M059J (cell line): ENCODE measurements around the gene NBEAL2. TPM values are rescaled to one million over a fixed set of nuclear protein-coding genes. Genes with fewer than 3 reads are reported as not detected.

Experiments used
- DNase-seq: peaks from one replicate; pipeline ENCODE4 v3.0.0-alpha.2; 2012; ENCODE audit warnings: low read depth
- total RNA-seq: library from RNA; depleted of rRNA; stranded (reverse); fragments of >200 nt; shearing (Covaris generic); gene quantifications from 2 replicates; pipeline ENCODE4 v1.2.3, GENCODE V29; 2014

The NBEAL2 gene
- total RNA-seq, 1 experiment from 2014 or later, result 3.5 TPM

DNA sequence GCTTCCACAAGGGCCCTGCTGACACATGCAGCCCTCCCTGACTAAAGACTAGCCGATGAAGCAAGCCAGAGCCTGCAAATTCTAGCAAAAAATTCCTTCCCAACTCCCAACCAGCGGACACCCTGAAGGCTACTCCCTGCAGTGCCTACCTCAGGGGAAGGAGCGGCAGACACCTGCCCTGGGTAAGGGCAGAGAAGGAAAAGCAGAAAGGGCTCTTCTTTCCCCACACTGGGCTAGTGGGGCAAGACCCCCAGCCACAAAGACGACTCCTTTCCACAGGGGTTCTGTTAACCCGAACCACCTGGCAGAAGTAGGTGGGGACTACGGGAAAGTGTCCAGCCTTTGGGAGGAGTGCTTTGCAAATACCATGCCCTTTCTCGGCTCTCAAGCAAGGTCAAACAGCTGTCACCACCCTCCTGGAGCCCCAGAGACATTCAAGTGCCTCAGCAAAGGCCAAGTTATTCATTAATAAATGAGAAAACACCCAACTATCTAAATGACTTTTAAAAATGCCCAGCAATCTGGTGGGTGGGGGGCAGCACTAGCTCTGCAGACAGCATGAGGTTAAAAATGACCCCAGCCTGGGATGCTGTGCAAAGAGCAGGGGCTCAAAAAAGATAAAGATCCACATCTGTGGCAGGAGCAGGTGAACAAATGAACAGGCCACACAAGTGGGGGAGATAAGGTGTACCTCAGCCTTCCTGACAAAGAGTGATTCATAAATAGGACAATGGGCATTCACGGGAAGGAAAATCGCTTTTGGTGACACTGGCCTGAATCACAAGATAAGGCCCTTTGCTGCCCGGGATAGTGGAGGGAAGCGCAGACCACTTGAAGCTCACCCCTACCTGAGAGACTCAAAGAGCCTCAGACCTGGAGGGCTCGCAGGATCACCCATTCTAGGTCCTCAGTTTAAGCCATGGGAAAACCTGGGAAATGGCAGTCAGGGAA is 36.0 kb upstream of the NBEAL2 start:
- peak; percentile 42 for DNase-seq

DNA sequence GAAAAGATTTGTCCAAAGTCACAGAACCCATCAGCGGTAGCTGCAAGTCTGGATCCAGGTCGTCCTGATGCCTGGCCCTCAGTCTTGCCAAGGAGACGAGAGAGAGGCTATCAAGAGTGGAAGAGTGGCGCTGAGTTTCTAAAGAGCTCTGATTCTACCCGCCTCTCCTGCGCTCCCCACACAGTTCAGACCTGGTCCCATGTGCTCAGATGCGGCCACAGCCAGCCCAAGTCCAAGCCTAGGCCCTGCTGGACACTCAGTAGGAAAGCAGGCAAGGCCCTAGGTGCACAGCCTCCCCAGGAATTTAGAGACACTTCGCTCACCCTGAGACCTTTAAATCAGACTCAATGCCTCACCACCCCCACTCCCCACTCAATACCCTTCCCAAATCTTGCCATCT is 35.3 kb upstream of the NBEAL2 start:
- no peak for DNase-seq

DNA sequence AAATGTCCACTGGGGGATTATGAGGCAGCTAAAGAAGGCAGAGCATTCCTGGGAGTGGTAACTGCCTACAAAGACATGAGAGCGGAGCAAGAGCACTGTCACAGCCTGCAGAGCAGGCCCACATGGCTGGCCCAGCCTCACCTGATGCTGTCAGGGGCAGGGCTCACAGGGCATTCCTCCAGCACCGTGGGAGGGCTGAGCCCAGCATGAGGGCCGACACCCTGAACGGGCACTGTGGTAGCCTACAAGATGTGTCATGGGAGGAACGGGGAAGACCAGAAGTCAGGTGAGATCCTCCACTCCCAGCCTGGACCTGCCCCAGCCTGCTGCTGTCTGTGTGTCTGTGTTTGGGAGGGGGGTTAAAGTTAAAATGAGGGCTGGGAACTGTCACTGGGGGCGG is 33.0 kb upstream of the NBEAL2 start:
- no peak for DNase-seq

DNA sequence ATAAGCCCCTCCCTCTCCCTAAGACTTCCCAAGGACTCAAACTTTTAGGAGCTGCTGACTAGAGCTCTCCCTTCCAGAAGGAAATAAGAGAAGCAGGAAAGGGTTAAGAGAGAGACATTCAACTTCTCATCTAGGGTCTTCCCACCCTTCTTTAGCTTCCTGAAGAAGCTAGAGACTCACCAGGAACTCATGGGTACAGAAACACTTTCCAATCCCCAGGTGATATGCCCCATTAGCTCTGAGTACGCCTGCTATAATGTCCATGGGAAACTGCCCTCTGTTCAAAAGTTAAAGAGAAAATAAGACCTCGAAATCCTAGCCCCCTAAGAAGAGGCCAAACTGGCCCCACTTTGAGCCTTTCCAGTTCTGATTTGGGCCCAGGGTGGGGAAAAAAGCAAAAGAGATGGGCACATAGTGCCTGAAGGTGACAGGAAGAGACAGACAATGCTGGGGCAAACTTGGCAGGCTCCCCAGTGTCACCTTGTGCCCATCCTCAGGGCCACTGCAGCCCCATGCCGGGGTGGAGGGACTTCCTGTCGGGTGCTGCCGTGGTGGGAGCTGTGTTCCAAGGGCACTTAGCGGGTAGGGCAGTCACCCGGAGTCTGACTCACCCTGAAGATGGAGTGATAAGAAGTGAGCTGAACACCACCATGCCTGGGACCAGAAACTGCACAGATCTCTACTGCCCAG is 32.5 kb upstream of the NBEAL2 start:
- DNase-seq, result peak; percentile 82

DNA sequence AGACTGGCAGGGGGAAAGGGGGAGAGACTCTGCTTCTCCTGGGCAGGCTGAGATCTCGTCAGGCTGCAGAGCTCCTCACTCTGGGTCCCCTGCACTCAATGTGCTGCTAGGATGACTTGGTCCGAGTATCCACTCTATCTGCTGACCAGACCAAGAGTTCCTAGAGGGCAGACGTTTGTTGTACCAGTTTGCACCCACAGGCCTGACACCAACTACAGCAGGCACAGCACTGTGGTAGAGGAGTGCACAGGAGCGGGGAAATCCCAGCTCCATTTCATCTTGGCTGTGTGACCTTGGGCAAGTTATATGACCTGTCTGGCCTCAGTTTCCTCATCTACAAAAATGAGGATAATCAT is 31.9 kb upstream of the NBEAL2 start:
- no peak for DNase-seq

DNA sequence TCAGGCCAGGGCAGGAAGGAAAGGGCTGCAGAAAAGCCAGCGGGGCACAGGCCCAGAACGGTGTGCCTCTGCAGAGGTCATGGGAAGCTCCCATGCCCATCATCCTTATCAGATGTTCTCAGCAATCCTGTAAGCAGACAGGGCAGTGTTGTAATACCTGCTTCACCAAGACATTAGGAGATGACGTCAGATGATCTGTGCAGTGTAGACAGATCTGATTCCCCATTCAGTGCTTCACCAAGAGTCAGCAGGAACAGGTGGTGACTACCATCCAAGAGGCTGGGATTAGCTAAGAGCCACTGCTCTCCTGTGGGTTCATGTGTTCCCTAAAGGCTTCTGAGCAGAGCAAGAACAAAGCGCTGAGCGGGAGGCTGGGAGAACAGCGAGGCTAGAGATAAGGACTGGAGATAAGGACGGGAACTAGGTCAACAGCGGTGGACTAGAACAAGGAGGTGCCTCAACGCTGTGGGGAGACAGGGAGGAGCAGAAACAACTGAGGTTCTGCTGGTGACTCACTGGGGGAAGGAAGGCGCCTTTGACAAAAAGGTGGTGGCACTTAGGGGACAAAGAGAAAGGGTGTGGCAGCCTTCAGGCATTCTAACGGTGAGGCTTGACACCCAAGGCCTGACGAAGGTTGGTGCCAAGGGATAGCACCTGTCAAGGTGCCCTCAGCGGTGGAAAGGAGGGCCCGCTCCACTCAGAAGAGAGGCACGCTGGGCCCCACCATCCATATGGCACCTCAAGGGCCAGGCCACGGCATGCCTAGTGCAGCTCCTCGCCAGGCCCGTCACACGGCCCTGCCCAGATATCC is 31.3 kb upstream of the NBEAL2 start:
- peak; percentile 66 for DNase-seq

DNA sequence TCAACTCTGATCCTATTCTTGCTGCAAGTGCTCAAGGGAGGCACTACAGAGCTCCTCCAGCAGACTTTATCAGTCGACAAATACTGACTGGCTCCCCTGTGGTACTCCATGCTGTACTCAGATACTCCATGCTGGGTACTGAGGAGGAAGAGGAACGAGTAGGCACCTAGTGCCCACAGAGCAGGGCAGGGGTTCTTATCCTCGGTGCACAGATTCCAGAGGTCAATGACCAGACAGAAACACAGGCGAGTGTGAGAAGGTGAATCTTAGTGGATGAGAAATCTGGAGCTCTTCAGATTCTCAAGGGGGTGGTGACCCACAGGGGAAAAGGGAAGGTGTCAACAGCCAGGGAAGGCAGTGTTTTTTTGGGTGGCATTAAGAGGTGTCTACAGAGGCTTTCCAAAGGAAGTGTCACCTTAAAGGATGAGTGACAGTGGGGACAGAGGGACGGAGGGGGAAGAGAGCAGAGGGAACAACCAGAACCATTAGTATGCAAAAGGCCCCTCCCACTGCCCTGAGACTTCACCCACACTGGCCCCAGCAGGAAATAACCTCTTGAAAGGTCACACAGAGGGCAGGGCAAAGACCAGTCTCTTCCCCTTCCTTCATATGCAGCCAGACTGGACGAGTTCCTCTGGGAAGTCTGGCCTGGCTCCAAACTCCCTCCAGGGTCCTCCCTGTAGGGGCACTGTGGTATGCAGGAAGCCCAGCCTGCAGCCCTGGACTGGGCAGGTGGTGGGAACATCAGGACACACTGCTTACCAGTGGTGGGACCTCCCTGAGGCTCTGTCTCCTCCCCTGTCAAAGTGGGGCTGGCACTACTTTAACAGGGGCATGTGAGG is 30.4 kb upstream of the NBEAL2 start:
- no peak for DNase-seq

DNA sequence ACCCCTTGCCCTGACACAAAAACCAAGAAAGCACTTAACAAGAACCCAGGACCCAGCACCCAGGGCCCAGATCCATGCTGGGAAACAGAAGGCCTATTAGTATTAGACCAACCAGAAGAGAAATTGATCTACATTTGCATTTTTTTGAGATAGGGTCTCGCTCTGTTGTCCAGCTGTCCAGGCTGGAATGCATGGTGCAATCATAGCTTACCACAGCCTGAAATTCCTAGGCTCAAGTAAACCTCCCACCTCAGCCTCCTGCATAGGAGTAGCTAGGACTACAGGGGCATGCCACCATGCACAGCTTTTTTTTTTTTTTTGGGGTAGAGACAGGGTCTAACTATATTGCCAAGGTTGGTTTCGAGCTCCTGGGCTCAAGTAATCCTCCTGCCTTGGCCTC is 29.3 kb upstream of the NBEAL2 start:
- DNase-seq, result no peak

DNA sequence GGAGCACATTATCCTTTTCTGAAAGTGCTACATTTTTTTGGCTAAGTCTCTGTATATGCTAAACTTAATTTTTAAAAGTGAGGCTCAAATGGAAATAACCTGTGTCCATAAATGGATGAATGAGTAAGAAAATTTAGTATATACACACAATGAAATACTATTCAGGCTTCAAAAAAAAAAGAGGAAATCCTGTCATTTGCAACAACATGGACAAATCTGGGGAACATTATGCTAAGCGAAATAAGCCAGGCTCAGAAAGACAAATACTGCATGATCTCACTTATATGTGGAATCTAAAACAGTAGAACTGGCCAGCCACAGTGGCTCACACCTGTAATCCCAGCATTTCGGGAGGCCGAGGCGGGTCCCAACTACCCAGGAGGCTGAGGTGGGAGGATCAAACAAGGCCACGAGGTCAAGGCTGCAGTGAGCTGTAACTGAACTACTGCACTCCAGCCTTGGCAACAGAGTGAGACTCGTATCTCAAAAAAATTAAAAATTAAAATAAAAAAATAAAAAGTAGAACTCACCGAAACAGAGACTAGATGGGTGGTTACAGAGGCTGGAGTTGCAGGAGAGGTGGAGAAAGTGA is 28.7 kb upstream of the NBEAL2 start:
- no peak for DNase-seq

DNA sequence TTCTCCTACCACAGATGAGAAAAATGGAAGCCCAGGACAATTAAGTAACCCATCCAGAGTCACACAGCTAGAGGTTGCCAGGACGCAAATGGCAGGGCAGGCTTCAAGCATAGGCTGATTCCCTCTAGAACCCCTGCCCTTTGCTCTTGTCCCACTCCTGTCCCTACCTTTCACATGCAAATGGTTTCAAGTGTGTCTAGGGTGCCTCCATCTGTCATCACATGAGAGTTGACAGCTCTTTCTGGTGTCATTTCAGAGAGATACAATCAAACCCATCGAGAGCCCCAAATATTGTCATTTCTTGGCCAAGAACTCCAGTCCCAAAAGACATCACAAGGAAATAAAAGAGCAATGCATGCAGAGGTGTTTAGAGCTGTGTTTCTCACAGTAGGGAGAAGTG is 26.7 kb upstream of the NBEAL2 start:
- DNase-seq, result no peak

DNA sequence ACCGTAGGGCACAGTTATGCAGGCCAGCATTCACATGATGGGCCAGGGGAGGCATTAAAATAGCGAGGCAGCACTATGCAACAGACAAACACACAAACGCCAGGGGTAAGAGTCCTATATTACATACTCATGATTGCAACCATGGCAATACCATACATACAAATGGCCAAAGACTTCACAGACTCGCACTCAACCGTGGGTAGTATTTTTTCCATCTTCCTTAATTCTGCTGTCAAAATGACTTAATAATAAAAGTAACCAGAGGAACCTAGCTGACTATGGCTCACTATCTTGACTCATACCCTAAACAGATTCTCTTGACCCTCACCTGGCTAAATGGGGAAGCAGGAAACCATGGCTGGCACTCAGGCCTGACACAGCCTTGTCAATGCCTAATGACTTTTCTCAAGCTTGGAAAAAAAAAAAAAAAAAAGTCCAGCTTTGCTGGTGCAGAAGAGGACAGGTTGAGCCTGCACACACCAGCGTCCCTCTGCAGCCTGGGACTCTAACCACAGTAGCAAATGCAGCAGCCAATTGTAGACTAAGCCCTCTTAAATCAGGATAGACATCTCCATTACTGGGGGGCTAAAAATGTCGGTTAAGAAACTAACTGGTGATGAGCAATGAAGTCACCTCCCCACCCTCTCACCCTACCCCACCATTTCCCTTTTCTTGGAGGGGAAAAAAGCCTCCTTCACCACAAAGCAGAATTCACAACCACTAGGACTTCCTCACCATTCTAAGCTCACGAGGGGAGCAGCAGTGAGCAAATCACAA is 26.0 kb upstream of the NBEAL2 start:
- DNase-seq, result no peak

DNA sequence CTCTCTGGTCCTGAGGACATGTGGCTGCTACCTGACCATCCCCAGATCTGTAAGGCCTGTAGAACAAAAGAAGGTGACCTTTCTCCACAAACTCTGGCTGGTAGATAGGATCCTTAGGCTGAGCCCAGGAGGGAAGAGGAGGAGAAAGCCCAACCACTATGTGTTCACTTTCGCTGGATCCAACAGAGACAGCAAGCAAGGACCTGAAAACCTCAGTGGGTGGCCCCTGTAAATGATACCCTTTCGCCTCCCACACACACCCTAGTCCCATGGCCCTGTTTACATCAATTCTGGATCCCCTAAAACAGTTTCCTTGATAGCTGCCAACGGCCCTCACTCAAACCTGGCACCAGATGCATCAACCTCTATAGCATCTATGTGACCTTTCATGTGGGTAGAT is 25.3 kb upstream of the NBEAL2 start:
- no peak for DNase-seq

DNA sequence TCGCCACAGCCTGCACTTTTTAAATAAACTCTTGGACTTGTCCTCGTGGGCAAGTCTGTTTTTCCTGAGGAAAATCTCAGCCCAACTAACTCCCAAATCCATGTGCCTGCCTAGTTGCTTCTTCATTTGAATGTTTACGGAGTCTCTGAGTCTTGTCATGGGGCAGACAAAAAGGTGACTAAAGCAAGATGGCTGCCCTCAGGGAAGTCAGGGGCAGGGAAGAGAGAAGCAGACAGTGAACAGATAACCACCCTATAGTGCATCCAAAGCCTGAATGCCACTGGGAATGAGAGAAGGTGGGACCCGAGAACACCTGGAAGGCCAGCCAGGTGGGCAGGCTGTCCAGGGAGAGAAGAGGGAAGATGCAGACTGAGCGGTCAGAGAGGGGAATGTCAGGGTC is 24.3 kb upstream of the NBEAL2 start:
- DNase-seq, result no peak

DNA sequence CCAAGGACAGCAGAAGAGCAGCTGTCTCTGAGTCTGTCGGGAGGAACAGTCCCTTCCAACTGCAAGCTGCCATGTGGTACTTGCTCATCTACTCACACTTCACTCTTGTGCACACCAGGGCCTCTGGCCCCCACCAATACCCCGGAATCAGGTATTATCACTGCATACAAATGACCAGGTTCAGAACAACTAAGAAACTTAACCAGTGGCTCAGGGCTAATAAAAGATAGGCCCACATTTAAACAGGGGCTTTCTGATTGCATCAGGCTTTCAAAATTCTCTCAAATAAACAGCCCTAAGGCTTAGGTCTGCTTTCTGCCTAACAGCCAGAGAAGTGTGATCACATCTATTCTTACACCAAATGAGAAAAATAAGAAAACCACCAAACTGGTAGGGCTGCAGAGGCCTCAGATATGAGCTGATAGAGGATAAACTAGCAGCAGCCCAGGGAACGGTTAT is 23.6 kb upstream of the NBEAL2 start:
- no peak for DNase-seq

DNA sequence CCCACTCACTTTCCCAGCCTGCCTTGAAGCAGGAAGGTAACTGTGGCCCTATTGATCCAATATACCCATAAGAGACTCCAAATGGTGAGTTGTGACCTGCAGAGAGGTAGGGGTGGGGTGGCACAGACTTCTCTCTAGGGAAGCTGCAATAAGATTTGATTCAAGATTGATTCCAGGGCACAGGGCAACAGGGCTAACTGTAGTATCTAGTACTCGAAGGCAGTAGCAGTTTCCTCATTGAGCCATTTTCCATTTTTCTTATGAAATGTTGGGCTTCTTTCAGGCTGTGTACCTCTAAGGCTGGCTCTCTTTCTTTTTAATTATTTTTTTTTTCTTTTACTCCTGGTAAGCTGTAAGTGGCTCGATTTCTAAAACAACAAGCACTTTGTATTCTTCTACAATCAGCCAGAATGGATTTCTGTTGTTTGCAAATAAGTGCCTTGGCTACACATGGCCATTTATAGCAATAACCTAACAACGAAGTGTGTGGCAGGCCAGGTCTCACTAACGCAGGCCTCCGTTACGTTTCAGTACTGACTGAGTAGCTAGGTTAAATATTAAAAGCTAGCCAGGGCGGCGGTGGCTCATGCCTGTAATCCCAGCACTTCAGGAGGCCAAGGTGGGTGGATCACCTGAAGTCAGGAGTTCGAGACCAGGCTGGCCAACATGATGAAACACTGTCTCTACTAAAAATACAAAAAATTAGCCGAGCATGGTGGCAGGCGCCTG is 22.2 kb upstream of the NBEAL2 start:
- no peak for DNase-seq

DNA sequence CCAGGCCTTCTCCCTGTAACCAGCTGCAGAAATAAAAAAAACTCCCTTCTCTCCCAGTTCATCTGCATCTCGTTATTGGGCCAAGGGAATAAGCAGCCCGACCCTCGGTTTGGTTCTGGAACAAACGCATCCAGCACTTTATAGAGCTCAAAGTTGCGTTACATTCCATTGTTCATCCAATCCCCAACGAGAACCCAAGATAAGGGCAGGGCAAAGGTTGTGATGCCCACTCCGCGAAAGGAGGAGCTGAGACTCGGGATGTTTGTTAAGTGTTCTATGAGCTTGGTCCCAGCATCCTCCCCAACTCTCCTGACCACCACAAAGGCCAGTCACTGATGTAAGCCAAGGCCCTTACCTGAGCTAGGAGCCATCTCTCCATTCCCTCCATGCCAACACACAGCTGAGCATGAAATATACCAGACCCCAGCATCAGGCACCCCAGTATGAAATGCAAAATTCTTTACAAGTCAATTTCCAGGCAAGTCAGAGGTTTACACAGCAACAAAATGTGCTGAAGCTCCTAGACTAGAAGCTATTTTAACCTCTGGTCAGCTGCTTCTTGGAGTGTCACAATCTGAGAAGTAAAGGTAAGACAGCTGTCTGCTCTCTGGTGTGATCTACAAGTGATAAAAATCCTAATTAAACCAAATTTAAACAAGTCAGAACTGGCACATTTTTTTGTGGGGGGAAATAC is 20.9 kb upstream of the NBEAL2 start:
- DNase-seq, result no peak

DNA sequence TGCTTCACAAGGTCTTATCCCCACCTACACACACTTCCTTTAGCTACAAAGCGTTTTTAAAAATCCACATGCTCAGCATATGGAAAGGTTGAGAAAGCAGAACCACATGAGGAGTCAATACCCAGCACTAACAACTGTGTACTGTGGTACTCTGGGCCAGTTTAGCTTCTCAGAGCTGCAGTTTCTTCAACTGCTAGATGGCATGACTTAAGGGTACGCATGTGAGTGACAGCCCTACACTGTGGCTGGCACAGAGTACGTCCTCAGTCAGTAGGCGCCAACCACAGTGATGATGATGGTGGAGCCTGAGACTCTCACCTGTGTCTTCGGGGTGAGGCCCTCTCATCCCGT is 20.3 kb upstream of the NBEAL2 start:
- DNase-seq, result no peak

DNA sequence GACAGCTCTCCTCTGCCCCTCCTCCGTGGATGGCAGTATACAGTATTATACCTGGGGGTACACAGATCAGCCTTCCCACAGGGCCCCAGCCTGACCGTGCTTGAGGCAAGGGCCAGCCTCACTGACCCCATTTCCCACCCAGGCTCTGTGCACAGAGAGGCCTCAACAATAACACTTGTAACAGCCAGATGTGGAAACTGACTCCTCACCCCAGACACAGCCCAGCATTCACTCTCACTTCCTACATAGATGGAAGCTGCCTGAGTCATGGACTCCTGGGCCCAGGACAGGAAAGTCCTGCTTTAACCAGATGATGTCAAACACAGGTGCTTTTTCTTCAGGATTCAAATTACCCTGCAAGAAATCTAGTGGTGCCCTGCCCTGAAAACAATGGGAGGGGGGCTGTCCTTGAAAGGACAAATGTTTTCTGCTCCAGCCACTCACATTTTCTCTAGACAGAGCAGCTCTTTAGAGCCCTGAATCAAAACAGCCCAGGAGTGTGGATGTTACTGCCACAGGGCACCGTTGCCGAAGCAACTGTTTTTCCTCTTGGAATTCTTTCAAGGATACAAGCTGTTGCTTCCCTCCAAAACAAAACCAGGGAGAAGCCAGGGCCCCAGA is 19.3 kb upstream of the NBEAL2 start:
- DNase-seq, result peak; percentile 22

DNA sequence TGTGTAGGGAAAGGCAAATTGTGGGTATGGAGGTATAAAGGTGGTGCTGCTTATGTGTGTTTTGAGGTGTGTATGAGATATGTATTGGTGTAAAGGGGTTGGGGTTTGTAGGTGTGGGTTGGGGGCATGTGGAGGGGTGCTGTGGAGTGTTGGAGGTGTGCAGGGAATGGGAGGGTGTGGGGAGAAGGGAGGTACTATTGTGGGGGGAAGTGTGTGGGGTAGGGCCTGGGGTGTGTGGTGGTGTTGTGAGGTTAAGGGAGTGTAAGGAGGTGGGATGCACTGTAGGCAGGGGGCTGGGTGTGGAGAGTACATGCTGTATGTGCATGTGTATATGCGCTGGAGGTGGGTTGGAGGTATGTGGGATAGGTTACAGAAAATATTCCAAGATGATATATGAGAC is 18.6 kb upstream of the NBEAL2 start:
- no peak for DNase-seq
